ENCODE results near the gene GUCD1. TPM values are rescaled to one million over a fixed set of nuclear protein-coding genes. Genes with fewer than 3 reads are reported as not detected.
A peak's percentile ranks its signal among the peaks of the same experiment; 100 is the strongest.

GUCD1 gene
- total and polyA plus RNA-seq, 2 of the 13 experiments (the other 11 are each of a cell fraction or from before 2014, with no cell fraction given): 128 to 245 TPM

DNA sequence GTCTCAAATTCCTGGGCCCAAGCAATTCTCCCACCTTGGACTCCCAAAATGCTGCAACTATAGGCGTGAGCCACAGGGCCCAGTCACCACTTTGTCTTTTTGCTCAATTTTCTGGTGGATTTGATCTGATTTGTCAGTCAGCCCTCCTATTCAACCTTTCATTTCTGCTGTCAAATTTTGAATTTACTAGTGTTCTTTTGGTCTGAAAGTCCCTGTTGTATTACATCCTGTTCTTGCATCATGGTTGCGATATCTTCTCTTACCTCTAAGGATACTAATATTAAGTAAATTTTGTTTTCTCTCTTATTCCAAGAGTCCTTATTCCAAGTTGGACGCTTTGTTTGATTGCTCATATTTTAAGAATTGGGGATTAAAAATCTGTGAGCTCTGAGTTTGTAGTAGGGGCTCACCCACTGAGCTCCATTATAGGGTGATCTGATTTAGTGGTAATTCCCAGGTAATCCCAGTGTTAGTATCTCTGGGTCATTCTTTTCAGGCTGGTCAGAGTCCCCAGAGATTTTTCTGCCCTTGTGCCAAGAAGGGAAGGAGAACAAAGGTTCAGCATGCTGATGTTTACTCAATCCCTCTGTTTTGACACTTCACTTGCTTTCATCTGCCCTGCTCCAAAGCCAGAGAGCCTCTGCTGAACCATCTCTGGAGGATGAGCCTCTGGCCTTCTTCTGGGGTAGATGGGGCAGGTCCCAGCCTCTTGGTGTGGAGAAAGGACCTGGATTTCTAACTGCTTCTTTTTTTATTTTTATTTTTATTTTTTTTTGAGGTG is 49.8 kb downstream of the GUCD1 start (continued):
- TF ChIP-seq, protein P1, sequence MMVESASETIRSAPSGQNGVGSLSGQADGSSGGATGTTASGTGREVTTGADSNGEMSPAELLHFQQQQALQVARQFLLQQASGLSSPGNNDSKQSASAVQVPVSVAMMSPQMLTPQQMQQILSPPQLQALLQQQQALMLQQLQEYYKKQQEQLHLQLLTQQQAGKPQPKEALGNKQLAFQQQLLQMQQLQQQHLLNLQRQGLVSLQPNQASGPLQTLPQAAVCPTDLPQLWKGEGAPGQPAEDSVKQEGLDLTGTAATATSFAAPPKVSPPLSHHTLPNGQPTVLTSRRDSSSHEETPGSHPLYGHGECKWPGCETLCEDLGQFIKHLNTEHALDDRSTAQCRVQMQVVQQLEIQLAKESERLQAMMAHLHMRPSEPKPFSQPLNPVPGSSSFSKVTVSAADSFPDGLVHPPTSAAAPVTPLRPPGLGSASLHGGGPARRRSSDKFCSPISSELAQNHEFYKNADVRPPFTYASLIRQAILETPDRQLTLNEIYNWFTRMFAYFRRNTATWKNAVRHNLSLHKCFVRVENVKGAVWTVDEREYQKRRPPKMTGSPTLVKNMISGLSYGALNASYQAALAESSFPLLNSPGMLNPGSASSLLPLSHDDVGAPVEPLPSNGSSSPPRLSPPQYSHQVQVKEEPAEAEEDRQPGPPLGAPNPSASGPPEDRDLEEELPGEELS (CRISPR knock-in tag; IDR thresholded peaks at IDR 0.05): peak; percentile 88
- TF ChIP-seq, protein P2, sequence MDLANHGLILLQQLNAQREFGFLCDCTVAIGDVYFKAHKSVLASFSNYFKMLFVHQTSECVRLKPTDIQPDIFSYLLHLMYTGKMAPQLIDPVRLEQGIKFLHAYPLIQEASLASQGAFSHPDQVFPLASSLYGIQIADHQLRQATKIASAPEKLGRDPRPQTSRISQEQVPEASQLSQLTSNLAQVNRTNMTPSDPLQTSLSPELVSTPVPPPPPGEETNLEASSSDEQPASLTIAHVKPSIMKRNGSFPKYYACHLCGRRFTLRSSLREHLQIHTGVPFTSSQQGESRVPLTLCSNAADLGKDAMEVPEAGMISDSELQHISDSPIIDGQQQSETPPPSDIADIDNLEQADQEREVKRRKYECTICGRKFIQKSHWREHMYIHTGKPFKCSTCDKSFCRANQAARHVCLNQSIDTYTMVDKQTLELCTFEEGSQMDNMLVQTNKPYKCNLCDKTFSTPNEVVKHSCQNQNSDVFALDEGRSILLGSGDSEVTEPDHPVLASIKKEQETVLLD (CRISPR knock-in tag; IDR thresholded peaks at IDR 0.05; ENCODE audit: low read depth): no peak
- TF ChIP-seq THAP11 (CRISPR knock-in tag; IDR thresholded peaks at IDR 0.05) (0 out of 2 replicates have a peak, but pooled peaks have one; percentile 30), ZBTB20 (CRISPR knock-in tag; IDR thresholded peaks at IDR 0.05; ENCODE audit: borderline replicate concordance, low read depth) (peak; percentile 71; the same call in 1 of the 2 replicates), ZNF260 (CRISPR knock-in tag; IDR thresholded peaks at IDR 0.05; ENCODE audit: borderline replicate concordance, low read depth) (no peak), EZH2 (conservative IDR thresholded peaks at IDR 0.05; ENCODE audit: low read depth, low read length) (no peak), ZNF337 (CRISPR knock-in tag; IDR thresholded peaks at IDR 0.05; ENCODE audit: borderline replicate concordance, low read depth) (no peak), ZNF230 (CRISPR knock-in tag; IDR thresholded peaks at IDR 0.05) (no peak), ZNF644 (CRISPR knock-in tag; IDR thresholded peaks at IDR 0.05; ENCODE audit: low read depth) (peak; percentile 91), HNRNPUL1 (IDR thresholded peaks at IDR 0.05; ENCODE audit: low read depth, low read length) (no peak), CEBPG (CRISPR knock-in tag; IDR thresholded peaks at IDR 0.05) (peak; percentile 46; the same call in 1 of the 2 replicates), ZZZ3 (CRISPR knock-in tag; IDR thresholded peaks at IDR 0.05; ENCODE audit: borderline replicate concordance) (no peak), TOPORS (CRISPR knock-in tag; IDR thresholded peaks at IDR 0.05) (no peak), ZBTB21 (CRISPR knock-in tag; IDR thresholded peaks at IDR 0.05) (no peak)
- TF ChIP-seq, protein P3, sequence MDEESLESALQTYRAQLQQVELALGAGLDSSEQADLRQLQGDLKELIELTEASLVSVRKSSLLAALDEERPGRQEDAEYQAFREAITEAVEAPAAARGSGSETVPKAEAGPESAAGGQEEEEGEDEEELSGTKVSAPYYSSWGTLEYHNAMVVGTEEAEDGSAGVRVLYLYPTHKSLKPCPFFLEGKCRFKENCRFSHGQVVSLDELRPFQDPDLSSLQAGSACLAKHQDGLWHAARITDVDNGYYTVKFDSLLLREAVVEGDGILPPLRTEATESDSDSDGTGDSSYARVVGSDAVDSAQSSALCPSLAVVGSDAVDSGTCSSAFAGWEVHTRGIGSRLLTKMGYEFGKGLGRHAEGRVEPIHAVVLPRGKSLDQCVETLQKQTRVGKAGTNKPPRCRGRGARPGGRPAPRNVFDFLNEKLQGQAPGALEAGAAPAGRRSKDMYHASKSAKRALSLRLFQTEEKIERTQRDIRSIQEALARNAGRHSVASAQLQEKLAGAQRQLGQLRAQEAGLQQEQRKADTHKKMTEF (CRISPR knock-in tag; IDR thresholded peaks at IDR 0.05): no peak
- TF ChIP-seq, protein P4, sequence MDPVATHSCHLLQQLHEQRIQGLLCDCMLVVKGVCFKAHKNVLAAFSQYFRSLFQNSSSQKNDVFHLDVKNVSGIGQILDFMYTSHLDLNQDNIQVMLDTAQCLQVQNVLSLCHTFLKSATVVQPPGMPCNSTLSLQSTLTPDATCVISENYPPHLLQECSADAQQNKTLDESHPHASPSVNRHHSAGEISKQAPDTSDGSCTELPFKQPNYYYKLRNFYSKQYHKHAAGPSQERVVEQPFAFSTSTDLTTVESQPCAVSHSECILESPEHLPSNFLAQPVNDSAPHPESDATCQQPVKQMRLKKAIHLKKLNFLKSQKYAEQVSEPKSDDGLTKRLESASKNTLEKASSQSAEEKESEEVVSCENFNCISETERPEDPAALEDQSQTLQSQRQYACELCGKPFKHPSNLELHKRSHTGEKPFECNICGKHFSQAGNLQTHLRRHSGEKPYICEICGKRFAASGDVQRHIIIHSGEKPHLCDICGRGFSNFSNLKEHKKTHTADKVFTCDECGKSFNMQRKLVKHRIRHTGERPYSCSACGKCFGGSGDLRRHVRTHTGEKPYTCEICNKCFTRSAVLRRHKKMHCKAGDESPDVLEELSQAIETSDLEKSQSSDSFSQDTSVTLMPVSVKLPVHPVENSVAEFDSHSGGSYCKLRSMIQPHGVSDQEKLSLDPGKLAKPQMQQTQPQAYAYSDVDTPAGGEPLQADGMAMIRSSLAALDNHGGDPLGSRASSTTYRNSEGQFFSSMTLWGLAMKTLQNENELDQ (CRISPR knock-in tag; IDR thresholded peaks at IDR 0.05; ENCODE audit: borderline replicate concordance): no peak
- TF ChIP-seq, protein P5, sequence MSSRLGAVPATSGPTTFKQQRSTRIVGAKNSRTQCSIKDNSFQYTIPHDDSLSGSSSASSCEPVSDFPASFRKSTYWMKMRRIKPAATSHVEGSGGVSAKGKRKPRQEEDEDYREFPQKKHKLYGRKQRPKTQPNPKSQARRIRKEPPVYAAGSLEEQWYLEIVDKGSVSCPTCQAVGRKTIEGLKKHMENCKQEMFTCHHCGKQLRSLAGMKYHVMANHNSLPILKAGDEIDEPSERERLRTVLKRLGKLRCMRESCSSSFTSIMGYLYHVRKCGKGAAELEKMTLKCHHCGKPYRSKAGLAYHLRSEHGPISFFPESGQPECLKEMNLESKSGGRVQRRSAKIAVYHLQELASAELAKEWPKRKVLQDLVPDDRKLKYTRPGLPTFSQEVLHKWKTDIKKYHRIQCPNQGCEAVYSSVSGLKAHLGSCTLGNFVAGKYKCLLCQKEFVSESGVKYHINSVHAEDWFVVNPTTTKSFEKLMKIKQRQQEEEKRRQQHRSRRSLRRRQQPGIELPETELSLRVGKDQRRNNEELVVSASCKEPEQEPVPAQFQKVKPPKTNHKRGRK (CRISPR knock-in tag; IDR thresholded peaks at IDR 0.05): no peak
- TF ChIP-seq, protein P6, sequence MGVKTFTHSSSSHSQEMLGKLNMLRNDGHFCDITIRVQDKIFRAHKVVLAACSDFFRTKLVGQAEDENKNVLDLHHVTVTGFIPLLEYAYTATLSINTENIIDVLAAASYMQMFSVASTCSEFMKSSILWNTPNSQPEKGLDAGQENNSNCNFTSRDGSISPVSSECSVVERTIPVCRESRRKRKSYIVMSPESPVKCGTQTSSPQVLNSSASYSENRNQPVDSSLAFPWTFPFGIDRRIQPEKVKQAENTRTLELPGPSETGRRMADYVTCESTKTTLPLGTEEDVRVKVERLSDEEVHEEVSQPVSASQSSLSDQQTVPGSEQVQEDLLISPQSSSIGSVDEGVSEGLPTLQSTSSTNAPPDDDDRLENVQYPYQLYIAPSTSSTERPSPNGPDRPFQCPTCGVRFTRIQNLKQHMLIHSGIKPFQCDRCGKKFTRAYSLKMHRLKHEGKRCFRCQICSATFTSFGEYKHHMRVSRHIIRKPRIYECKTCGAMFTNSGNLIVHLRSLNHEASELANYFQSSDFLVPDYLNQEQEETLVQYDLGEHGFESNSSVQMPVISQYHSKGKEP (CRISPR knock-in tag; IDR thresholded peaks at IDR 0.05): no peak
